Measurements from ENCODE around the gene EPN3. TPM values are rescaled to one million over a fixed set of nuclear protein-coding genes. Genes with fewer than 3 reads are reported as not detected.
A peak's percentile ranks its signal among the peaks of the same experiment; 100 is the strongest.

Gene EPN3
- total RNA-seq, 1 donor from 2014 or later = 0.84 TPM

DNA sequence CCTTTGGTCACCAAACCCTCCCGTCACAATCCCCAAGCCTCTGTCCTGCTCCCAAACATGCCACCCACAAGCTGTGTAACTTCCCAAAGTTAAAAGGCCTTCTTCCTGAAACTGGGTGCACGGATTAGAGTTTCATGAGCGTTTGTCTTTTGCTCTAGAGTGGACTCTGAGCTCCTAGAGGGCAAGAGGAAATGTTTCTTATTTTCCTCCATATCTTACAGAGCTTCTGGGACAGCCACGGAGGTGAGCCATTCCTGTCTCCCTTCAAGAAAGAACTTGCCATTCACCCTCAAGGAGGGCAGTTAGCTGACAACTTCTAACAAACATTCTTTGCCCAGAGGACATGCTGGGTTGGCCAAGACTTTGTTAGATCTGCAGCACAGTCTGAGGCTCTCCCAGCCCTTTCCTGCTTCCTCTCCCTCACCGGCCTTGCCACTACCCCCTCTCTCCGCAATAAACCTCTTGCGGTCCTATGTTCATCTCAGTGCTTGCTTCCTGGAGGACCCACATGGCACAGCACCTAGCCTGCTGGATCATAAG is 26.9 kb upstream of the EPN3 start:
- no peak for DNase-seq (ENCODE audit: low read depth)
- TF ChIP-seq, protein P1, sequence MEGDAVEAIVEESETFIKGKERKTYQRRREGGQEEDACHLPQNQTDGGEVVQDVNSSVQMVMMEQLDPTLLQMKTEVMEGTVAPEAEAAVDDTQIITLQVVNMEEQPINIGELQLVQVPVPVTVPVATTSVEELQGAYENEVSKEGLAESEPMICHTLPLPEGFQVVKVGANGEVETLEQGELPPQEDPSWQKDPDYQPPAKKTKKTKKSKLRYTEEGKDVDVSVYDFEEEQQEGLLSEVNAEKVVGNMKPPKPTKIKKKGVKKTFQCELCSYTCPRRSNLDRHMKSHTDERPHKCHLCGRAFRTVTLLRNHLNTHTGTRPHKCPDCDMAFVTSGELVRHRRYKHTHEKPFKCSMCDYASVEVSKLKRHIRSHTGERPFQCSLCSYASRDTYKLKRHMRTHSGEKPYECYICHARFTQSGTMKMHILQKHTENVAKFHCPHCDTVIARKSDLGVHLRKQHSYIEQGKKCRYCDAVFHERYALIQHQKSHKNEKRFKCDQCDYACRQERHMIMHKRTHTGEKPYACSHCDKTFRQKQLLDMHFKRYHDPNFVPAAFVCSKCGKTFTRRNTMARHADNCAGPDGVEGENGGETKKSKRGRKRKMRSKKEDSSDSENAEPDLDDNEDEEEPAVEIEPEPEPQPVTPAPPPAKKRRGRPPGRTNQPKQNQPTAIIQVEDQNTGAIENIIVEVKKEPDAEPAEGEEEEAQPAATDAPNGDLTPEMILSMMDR (IDR thresholded peaks at IDR 0.05; ENCODE audit: insufficient read depth, low read length, poor library complexity, severe bottlenecking) = no peak
- no peaks in the 10 kb centered on the region for H3K27me3 ChIP-seq (ENCODE audit: control insufficient read depth, insufficient read depth, low read length)

DNA sequence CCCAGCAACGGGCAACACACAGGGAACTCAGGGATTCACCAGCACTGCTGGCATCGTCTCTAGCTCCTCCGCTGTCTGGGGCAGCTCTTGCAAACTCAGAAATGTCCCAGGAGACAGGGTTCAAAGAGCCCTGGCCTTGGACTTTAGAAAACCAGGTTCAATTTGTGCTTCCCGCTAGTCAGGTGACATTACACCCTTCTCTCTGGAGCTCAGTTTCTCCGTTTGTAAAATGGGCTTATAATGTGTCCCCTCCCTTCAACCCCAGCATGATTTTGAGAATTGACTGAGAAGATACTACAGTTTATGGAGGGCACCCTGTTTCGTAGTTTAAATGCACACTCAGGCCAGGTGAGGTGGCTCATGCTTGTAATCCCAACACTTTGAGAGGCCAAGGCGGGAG is 26.2 kb upstream of the EPN3 start:
- no peak for DNase-seq (ENCODE audit: low read depth)

More for the DNA sequence above, 26.9 kb upstream of the EPN3 start:
- no peak overlapping the region for H3K4me3 ChIP-seq (ENCODE audit: low read depth, low read length)
- H3K36me3 ChIP-seq (ENCODE audit: control insufficient read depth, insufficient read depth, low read length) = no peaks in the 10 kb centered on the region

DNA sequence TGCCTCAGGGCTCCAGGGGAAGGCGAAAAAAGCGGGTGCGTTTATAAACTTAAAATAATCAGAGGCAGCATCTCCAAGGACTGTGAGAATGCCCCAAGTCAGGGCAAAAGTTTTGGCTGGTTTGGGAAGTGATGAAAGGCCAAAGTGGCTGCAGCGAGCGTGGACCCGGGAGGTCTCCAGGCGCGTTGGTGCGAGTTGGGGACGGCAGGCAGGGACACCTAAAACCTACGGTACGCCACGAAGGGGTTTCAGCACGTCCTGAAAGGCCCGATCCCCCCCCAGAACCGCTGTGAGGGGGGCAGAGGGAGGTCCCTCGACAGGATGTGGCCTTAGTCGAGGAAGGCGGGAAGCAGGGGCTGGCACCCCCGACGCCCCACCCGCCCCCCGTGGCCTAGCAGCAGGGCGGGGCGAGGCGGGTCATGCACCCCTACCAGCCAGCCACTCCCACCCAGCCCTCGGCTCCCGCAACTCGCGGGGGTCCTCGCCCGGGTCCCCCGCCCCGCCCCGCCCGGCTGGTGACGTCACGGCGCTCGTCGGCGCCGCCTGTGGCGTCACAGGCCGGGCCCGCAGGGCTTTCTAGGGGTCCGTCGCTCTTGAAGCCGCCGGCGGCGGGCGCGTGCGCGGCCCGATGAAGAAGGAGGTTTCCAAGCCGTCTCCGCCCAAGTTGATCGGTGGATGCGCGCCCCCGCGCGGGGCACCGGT is 24.5 kb upstream of the EPN3 start, which contains the start of gene MYCBPAP:
MYCBPAP (plus strand) TSS at position 569 of the 702 bp plus-strand sequence. CDS start 236 bp downstream, outside the sequence.
- Histone ChIP-seq H3K4me3 (ENCODE audit: low read depth, low read length) (peak within 1 kb of the TSS; percentile 38), H3K27me3 (ENCODE audit: control insufficient read depth, insufficient read depth, low read length) (no peaks in the 10 kb centered on the region), H3K36me3 (ENCODE audit: control insufficient read depth, insufficient read depth, low read length) (no peaks in the 10 kb centered on the region)
- TF ChIP-seq, protein P1 (IDR thresholded peaks at IDR 0.05; ENCODE audit: insufficient read depth, low read length, poor library complexity, severe bottlenecking) = peak; percentile 3
- DNase-seq (ENCODE audit: low read depth) = no peak

More for the DNA sequence above, 26.2 kb upstream of the EPN3 start:
- Histone ChIP-seq H3K27me3 (ENCODE audit: control insufficient read depth, insufficient read depth, low read length) (no peaks in the 10 kb centered on the region), H3K36me3 (ENCODE audit: control insufficient read depth, insufficient read depth, low read length) (no peaks in the 10 kb centered on the region), H3K4me3 (ENCODE audit: low read depth, low read length) (no peak overlapping the region)
- TF ChIP-seq, protein P1 (IDR thresholded peaks at IDR 0.05; ENCODE audit: insufficient read depth, low read length, poor library complexity, severe bottlenecking) = no peak

DNA sequence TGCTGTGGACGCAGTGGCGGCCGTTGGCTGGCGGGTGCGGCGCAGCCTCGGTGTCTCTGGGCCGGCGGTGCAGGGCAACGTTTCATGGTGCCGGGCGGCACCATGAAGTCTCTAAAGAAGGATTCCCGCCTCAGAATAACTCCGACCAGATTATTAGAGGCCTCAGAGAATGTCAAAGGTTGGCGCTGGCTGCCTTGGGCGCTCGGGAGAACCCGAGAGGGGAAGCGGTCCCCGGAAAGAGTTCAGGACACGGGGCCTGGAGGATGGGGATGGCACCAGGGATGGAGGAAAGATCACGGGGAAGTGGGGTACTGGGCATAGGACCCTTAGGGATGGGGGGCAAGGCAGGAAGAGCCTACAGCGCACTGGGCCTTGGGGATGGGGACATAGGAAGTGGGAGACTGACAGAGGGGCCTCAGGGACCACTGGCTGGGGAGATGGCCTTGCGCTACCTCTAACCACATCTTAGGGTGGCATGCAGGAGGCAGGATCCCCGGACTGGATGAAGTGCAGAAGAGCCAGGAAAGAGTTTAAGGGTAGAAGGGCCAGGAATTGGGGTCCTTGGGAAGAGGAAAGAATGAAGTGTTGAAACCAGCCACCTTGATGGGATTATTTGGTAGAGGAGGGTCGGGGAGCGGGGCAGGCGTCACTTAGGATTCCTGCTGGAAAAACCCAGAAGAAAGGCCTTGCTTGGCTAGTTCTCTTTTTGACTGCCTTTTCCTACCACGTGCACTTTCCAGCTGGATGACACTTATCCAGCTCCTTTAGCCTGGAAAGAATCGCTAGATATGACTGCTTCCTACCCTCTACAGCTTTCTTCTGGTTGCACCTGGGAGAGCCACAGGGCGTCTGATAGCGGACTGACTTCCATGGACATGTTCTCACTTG is 23.7 kb upstream of the EPN3 start:
- H3K36me3 ChIP-seq (ENCODE audit: control insufficient read depth, insufficient read depth, low read length) = no peaks in the 10 kb centered on the region
- H3K27me3 ChIP-seq (ENCODE audit: control insufficient read depth, insufficient read depth, low read length) = no peaks in the 10 kb centered on the region
- H3K4me3 ChIP-seq (ENCODE audit: low read depth, low read length) = peak overlapping the region; percentile 38
- DNase-seq (ENCODE audit: low read depth) = no peak
- TF ChIP-seq, protein P1 (IDR thresholded peaks at IDR 0.05; ENCODE audit: insufficient read depth, low read length, poor library complexity, severe bottlenecking) = no peak

DNA sequence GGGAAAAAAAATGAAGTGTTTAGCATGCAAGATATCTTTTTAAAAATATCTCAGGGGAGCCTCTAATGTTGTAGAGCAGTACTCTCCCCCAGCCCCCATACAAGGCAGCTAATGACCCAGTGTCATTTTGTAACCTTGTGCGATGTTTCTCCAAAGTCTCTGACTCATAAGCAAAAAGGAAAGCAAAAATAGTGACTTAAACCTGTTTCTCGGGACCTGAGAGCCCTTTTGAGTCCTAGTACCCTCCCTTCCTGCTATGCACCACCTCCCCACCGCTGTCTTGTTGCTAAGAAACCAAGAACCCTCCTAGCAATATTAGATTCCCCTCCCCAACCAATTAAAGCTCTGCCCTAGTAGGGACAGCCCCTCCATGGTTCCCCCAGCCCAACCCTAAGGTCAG is 21.5 kb upstream of the EPN3 start:
- H3K4me3 ChIP-seq (ENCODE audit: low read depth, low read length) = no peak overlapping the region
- no peaks in the 10 kb centered on the region for H3K36me3 ChIP-seq (ENCODE audit: control insufficient read depth, insufficient read depth, low read length)
- H3K27me3 ChIP-seq (ENCODE audit: control insufficient read depth, insufficient read depth, low read length) = no peaks in the 10 kb centered on the region
- DNase-seq (ENCODE audit: low read depth) = no peak
- TF ChIP-seq, protein P1 (IDR thresholded peaks at IDR 0.05; ENCODE audit: insufficient read depth, low read length, poor library complexity, severe bottlenecking) = no peak
